K562 (cell line): Measurements from ENCODE around the gene DCST1. TPM values are rescaled to one million over a fixed set of nuclear protein-coding genes. Genes with fewer than 3 reads are reported as not detected.

Experiments
- BCL6 ChIP-seq: fragments of 250-450 bp; sonication (Bioruptor Pico); IDR thresholded peaks from 2 replicates; pipeline ENCODE4 v1.4.0; 2020
- DEAF1 ChIP-seq: fragments of 450-650 bp; formaldehyde crosslinking; IDR thresholded peaks from 2 replicates; pipeline ENCODE4 v1.4.0; 2020; ENCODE audit warnings: mild to moderate bottlenecking, moderate library complexity
- REST ChIP-seq, 2 experiments: fragments of 450-650 bp; formaldehyde crosslinking in 1 of 2; IDR thresholded peaks; 2 replicates each; pipeline versions ENCODE4 v1.4.0 to v1.6.1; 2014 to 2020; ENCODE audit warnings: mild to moderate bottlenecking in 2 of 2, borderline replicate concordance in 1 of 2, low read depth in 1 of 2
- SIN3B ChIP-seq: fragments of 450-650 bp; IDR thresholded peaks from 2 replicates; pipeline ENCODE4 v1.6.1; 2017; ENCODE audit warnings: low read depth, mild to moderate bottlenecking, moderate library complexity
- STAT6 ChIP-seq: sonication (generic); formaldehyde crosslinking; IDR thresholded peaks from 2 replicates; pipeline ENCODE4 v1.8.1; 2023; ENCODE audit warnings: mild to moderate bottlenecking, missing genetic modification reagents
- ZNF253 ChIP-seq: fragments of 250-450 bp; sonication (Bioruptor Pico); conservative IDR thresholded peaks from 2 replicates; pipeline ENCODE4 v1.6.1; 2021; ENCODE audit warnings: mild to moderate bottlenecking
- polyA plus RNA-seq, 8 experiments: library from polyadenylated mRNA; depleted of rRNA in 4 of 8; stranded (reverse) in 5 of 8; unstranded in 3 of 8; fragments of >200 nt; fragmentation: Nextera tagmentation in 2 of 8; fragmentation: Illumina TruSeq in 1 of 8; extraction: Ambion mirVana in 2 of 8; extraction: Trizol in 1 of 8; gene quantifications; 2 replicates each; pipeline versions ENCODE4 v1.2.1 to v1.2.3, GENCODE V29; 2011 to 2014; ENCODE audit warnings: inconsistent platforms in 1 of 8, missing spikeins in 1 of 8
- total RNA-seq, 7 experiments: library from RNA; depleted of rRNA in 6 of 7; stranded (reverse); fragments of >200 nt in 6 of 7; fragmentation: Illumina TruSeq in 2 of 7; extraction: Trizol in 2 of 7; gene quantifications; 2 replicates each; pipeline versions ENCODE4 v1.2.1 to v1.2.3, GENCODE V29; 2011 to 2021; ENCODE audit warnings: low replicate concordance in 1 of 7

DCST1 gene
- total and polyA plus RNA-seq, 9 of the 15 experiments (the other 6 are each of a cell fraction or from before 2014, with no cell fraction given) = not detected

GRCh38 chr1:155062702-155063411, 29.2 kb downstream of the DCST1 start (continued):
- TF ChIP-seq STAT6 (no peak; the same call in 1 of the 2 replicates), BCL6 (CRISPR knock-in tag) (no peak), DEAF1 (peak; percentile 92), SIN3B (0 out of 2 replicates have a peak, but pooled peaks have one; percentile 5), REST (IDR thresholded peaks at IDR 0.05; ENCODE audit: borderline replicate concordance) (peak; percentile 93), REST (CRISPR knock-in tag; IDR thresholded peaks at IDR 0.05; ENCODE audit: low read depth) (no peak), ZNF253 (CRISPR knock-in tag) (no peak)
